ENCODE results near the gene CTBP2.

The CTBP2 gene

GRCh38 chr10:125159932-125160855 is at the start of gene CTBP2:
Gene CTBP2, minus strand, starts transcription at chr10:125160563.
- DNase-seq (ENCODE audit: low spot score) = peak; percentile 19

GRCh38 chr10:125209591-125210355 is 49.4 kb upstream of the CTBP2 start:
- DNase-seq (ENCODE audit: low spot score) = no peak

GRCh38 chr10:125208854-125209565 is 48.6 kb upstream of the CTBP2 start:
- DNase-seq (ENCODE audit: low spot score) = no peak

GRCh38 chr10:125206623-125207022 is 46.3 kb upstream of the CTBP2 start:
- DNase-seq (ENCODE audit: low spot score) = no peak

- DNase-seq (ENCODE audit: low spot score) = no peak
Measured at GRCh38 chr10:125205431-125205830, 45.1 kb upstream of the CTBP2 start.

- no peak for DNase-seq (ENCODE audit: low spot score)
Measured at GRCh38 chr10:125204400-125204799, 44.0 kb upstream of the CTBP2 start.

- no peak for DNase-seq (ENCODE audit: low spot score)
Measured at GRCh38 chr10:125203186-125203800, 42.9 kb upstream of the CTBP2 start.

- DNase-seq (ENCODE audit: low spot score) = no peak
Measured at GRCh38 chr10:125201791-125202622, 41.6 kb upstream of the CTBP2 start.

- no peak for DNase-seq (ENCODE audit: low spot score)
Measured at GRCh38 chr10:125201108-125201524, 40.8 kb upstream of the CTBP2 start.

- no peak for DNase-seq (ENCODE audit: low spot score)
Measured at GRCh38 chr10:125200396-125200795, 40.0 kb upstream of the CTBP2 start.

GRCh38 chr10:125199270-125199669 is 38.9 kb upstream of the CTBP2 start:
- DNase-seq (ENCODE audit: low spot score) = no peak

GRCh38 chr10:125194814-125195213 is 34.5 kb upstream of the CTBP2 start:
- no peak for DNase-seq (ENCODE audit: low spot score)

GRCh38 chr10:125193306-125193877 is 33.0 kb upstream of the CTBP2 start:
- DNase-seq (ENCODE audit: low spot score) = no peak

GRCh38 chr10:125192620-125193019 is 32.3 kb upstream of the CTBP2 start:
- DNase-seq (ENCODE audit: low spot score) = no peak

- no peak for DNase-seq (ENCODE audit: low spot score)
Measured at GRCh38 chr10:125192005-125192404, 31.6 kb upstream of the CTBP2 start.

GRCh38 chr10:125190946-125191345 is 30.6 kb upstream of the CTBP2 start:
- no peak for DNase-seq (ENCODE audit: low spot score)

GRCh38 chr10:125190414-125190813 is 30.1 kb upstream of the CTBP2 start:
- no peak for DNase-seq (ENCODE audit: low spot score)

GRCh38 chr10:125189162-125189561 is 28.8 kb upstream of the CTBP2 start:
- DNase-seq (ENCODE audit: low spot score) = no peak

- no peak for DNase-seq (ENCODE audit: low spot score)
Measured at GRCh38 chr10:125187238-125188194, 27.2 kb upstream of the CTBP2 start.
